Natural killer cell (primary cell): Measurements from ENCODE around the gene LEMD2. TPM values are rescaled to one million over a fixed set of nuclear protein-coding genes. Genes with fewer than 3 reads are reported as not detected.

Experiments used
- ATAC-seq, 3 donors: fragments of 150-1000 bp in 2 of 3; fragments of 200-7000 bp in 1 of 3; cut with Tn5 transposase; 1 replicate in 1 of 3; 2 replicates in 2 of 3; pipeline ENCODE4 v1.10.0; 2021; ENCODE audit warnings: mild to moderate bottlenecking in 2 of 3, moderate library complexity in 2 of 3
- DNase-seq, 2 donors: peaks; one replicate each; pipeline versions ENCODE4 v3.0.0 to v3.0.0-alpha.2; 2013 to 2021; ENCODE audit warnings: mixed read lengths in 1 of 2
- H3K27ac ChIP-seq: one replicate; pipeline ENCODE4 v1.5.1; 2013; ENCODE audit warnings: mild to moderate bottlenecking, low read length
- H3K27me3 ChIP-seq: one replicate; pipeline ENCODE4 v1.6.1; 2013; ENCODE audit warnings: low read length; ENCODE audit not compliant: control insufficient read depth, insufficient read depth
- H3K36me3 ChIP-seq: one replicate; pipeline ENCODE4 v1.6.1; 2013; ENCODE audit warnings: low read length; ENCODE audit not compliant: control insufficient read depth, insufficient read depth
- H3K4me1 ChIP-seq: one replicate; pipeline ENCODE4 v1.6.1; 2013; ENCODE audit warnings: low read length; ENCODE audit not compliant: control insufficient read depth, insufficient read depth
- H3K4me3 ChIP-seq: one replicate; pipeline ENCODE4 v1.5.1; 2013; ENCODE audit warnings: low read length
- H3K9me3 ChIP-seq: one replicate; pipeline ENCODE4 v1.6.1; 2013; ENCODE audit warnings: low read length; ENCODE audit not compliant: control insufficient read depth, insufficient read depth
- H3K27ac Mint-ChIP-seq, 2 donors: one replicate each; pipeline ENCODE4 v1.8.0; 2022; ENCODE audit warnings: mild to moderate bottlenecking in 2 of 2, mixed read lengths in 2 of 2, moderate library complexity in 1 of 2
- H3K27me3 Mint-ChIP-seq, 2 donors: one replicate each; pipeline ENCODE4 v1.8.0; 2022; ENCODE audit warnings: low read depth in 2 of 2, mixed read lengths in 2 of 2
- H3K36me3 Mint-ChIP-seq: one replicate; pipeline ENCODE4 v1.8.0; 2022; ENCODE audit warnings: mixed read lengths
- H3K4me1 Mint-ChIP-seq, 2 donors: one replicate each; pipeline ENCODE4 v1.8.0; 2022; ENCODE audit warnings: mixed read lengths in 2 of 2
- H3K4me3 Mint-ChIP-seq: one replicate; pipeline ENCODE4 v1.8.0; 2022; ENCODE audit warnings: mild to moderate bottlenecking, moderate library complexity, mixed read lengths
- H3K9me3 Mint-ChIP-seq, 2 donors: one replicate each; pipeline ENCODE4 v1.8.0; 2022; ENCODE audit warnings: mixed read lengths in 2 of 2
- WGBS: methylation state at CpG from one replicate; pipeline ENCODE4 v1.1.7; 2013; ENCODE audit warnings: missing lambda C conversion rate; ENCODE audit not compliant: insufficient coverage; 5-methylcytosine and 5-hydroxymethylcytosine counted together
- intact Hi-C: fragments of 100-400 bp; cut with micrococcal nuclease; formaldehyde crosslinking; loops from one replicate; pipeline ENCODE4 v1.14.2; 2022
- total RNA-seq, 4 donors: library from RNA; stranded (reverse); fragments of 120-200 nt in 1 of 4; gene quantifications; one replicate each; pipeline versions ENCODE4 v1.2.3 to v1.2.4, GENCODE V29; 2013 to 2022
- TF ChIP-seq, protein P1 (sequence below): fragments of 200-600 bp; IDR thresholded peaks from one replicate; pipeline ENCODE4 v1.8.0; 2022; ENCODE audit warnings: antibody characterized with exemption

The LEMD2 gene
- total RNA-seq, 3 donors from 2014 or later (not counting 1 experiment from before 2014, with no cell fraction given): 109 to 133 (median 121) TPM

DNA sequence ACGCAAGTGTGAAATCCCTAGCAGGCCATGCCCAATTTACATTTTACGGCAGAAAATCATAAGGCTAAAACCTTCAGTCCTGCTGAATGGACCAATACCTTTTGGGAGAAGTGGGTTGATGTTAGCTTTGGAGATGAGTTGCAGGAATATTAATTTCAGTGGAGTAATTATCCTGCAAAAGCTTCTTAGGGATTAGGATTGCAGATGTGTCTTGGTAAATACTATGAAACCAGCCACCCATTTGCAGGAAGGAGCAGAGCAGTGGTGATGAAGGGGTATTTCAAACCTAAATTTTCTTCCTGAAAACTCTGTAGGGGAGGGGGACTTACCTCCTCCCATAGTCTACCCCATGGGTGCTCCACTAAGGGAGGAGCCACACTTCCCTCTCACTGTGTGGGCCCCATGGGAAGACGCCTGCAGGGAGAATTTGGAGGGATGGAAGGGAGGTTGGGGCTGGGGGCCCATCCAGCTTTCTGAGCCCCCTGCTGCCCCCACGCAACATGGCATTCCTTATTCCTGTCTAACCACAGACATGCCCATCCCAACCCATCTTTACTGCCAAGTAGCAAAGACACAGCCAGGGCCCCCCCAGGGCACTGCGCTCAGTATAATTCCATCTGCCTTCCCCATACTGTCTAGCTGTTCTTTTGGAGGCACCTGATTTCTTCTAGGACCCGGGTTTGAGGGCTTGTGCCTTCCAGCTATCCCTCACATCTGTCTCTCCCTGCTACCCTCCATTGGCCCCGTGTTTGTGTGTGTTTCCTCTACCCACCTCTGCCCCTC is 62.8 kb downstream of the LEMD2 start:
- no peaks in the 10 kb centered on the region for H3K27me3 ChIP-seq
- 86% methylated on average over 6 of the region's 7 CpGs for WGBS
- Mint-ChIP-seq H3K27ac (no peak overlapping the region), H3K4me3 (no peak overlapping the region), H3K36me3 (no peaks in the 10 kb centered on the region), H3K27me3 (peaks cover 6 to 36% of the 10 kb centered on the region in 2 donors), H3K4me1 (no peaks in the 10 kb centered on the region), H3K9me3 (no peaks in the 10 kb centered on the region)
- ATAC-seq (no peak), DNase-seq (no peak)
- no peak overlapping the region for H3K4me3 ChIP-seq
- intact Hi-C loops: no loop called here
- H3K36me3 ChIP-seq: no peaks in the 10 kb centered on the region
- TF ChIP-seq, protein P1, sequence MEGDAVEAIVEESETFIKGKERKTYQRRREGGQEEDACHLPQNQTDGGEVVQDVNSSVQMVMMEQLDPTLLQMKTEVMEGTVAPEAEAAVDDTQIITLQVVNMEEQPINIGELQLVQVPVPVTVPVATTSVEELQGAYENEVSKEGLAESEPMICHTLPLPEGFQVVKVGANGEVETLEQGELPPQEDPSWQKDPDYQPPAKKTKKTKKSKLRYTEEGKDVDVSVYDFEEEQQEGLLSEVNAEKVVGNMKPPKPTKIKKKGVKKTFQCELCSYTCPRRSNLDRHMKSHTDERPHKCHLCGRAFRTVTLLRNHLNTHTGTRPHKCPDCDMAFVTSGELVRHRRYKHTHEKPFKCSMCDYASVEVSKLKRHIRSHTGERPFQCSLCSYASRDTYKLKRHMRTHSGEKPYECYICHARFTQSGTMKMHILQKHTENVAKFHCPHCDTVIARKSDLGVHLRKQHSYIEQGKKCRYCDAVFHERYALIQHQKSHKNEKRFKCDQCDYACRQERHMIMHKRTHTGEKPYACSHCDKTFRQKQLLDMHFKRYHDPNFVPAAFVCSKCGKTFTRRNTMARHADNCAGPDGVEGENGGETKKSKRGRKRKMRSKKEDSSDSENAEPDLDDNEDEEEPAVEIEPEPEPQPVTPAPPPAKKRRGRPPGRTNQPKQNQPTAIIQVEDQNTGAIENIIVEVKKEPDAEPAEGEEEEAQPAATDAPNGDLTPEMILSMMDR: no peak
- H3K9me3 ChIP-seq: no peaks in the 10 kb centered on the region
- no peaks in the 10 kb centered on the region for H3K4me1 ChIP-seq
- H3K27ac ChIP-seq: no peak overlapping the region

DNA sequence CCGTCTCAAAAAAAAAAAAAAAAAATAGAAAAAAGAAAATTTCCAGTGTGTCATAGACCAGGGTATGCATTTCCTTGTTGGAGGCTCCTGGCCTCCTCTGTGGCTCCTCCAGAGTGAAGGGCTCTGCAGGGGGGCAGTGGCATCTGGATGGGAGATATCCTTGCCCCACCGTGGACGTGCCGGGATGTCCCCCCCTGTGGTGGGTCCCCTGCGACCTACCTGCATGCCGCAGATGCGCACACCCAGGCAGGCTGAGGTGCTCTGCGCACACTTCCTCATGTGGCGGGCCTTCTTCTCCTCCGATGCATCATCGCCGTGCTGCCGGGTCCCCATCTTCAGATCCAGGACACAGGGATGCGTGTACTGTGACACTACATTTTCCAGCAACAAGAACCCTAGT is 63.7 kb downstream of the LEMD2 start:
- no peak overlapping the region for H3K27ac Mint-ChIP-seq
- H3K4me1 Mint-ChIP-seq: no peaks in the 10 kb centered on the region
- no peak overlapping the region for H3K27ac ChIP-seq
- no peaks in the 10 kb centered on the region for H3K36me3 ChIP-seq
- intact Hi-C loops: no loop called here
- no peak overlapping the region for H3K4me3 Mint-ChIP-seq
- H3K4me1 ChIP-seq: no peaks in the 10 kb centered on the region
- no peak for ATAC-seq
- H3K27me3 ChIP-seq: no peaks in the 10 kb centered on the region
- no peaks in the 10 kb centered on the region for H3K9me3 Mint-ChIP-seq
- H3K36me3 Mint-ChIP-seq: no peaks in the 10 kb centered on the region
- DNase-seq: no peak
- TF ChIP-seq, protein P1: no peak
- peaks cover 11 to 41% of the 10 kb centered on the region in 2 donors for H3K27me3 Mint-ChIP-seq
- no peaks in the 10 kb centered on the region for H3K9me3 ChIP-seq
- whole genome bisulfite sequencing: 92% methylated on average over 14 of the region's 14 CpGs
- no peak overlapping the region for H3K4me3 ChIP-seq

DNA sequence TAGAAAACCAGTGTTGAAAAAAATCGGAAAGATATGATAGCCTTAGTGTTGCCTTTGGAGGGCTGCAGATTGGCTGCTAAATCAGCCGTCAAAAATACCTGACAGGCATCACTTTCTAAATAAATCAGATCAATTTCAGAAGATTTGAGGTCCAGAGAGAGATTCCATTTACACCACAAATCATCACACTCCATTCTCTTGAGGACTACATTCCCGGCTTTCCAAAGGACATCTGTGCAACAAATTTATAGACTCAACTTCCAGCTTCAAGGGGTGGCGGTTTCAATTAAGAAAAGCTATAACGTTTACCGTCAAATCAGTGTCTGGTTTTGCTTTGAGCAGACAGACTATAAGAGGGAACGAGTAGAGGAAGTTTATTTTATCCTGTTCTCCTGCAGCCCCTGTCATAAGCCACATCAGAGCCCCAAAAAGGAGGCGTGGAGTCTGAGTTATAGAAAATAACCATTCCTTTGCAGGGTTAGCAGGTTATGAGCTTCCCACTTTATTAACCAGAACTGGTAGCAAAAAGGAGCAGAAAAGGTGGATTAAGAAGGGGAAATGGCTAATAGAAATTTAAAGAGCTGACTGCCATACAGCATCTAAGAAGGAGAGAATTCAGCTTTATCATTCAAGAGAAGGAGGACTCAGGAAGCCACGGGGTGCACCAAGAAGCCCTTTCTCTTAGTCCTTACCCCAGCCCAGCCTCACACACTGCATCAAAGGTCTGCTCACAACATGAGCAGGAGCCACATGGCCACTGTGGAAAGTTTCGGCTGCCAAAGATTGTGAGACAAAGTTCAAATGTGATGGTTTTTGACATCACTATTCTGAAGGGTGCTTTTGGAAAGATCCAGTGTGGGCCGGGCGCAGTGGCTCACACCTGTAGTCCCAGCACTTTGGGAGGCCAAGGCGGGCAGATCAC is 64.6 kb downstream of the LEMD2 start:
- 63% methylated on average over 12 of the region's 13 CpGs for WGBS
- Mint-ChIP-seq H3K27me3 (peaks cover 13 to 46% of the 10 kb centered on the region in 2 donors), H3K36me3 (no peaks in the 10 kb centered on the region), H3K4me1 (no peaks in the 10 kb centered on the region), H3K4me3 (no peak overlapping the region), H3K27ac (no peak overlapping the region), H3K9me3 (no peaks in the 10 kb centered on the region)
- TF ChIP-seq, protein P1: no peak
- Histone ChIP-seq H3K4me3 (no peak overlapping the region), H3K27ac (no peak overlapping the region), H3K9me3 (no peaks in the 10 kb centered on the region), H3K36me3 (no peaks in the 10 kb centered on the region), H3K4me1 (no peaks in the 10 kb centered on the region), H3K27me3 (no peaks in the 10 kb centered on the region)
- intact Hi-C loops: no loop called here
- no peak for ATAC-seq
- DNase-seq: peak in 1 of 2 donors; percentile 33
